ENCODE data around the gene QRICH1.

QRICH1 gene

GRCh38 chr3:48990636-48991469, 103.0 kb downstream of the QRICH1 start:
- peaks cover 7 to 36% (median 22%) of the 10 kb centered on the region in 4 donors for H3K4me1 ChIP-seq
- no peaks in the 10 kb centered on the region for H3K9me3 ChIP-seq
- no peaks in the 10 kb centered on the region for H3K27me3 ChIP-seq
- intact Hi-C loops (cut with DNase I; ENCODE audit: low total_unique reads), result no loop called here
- TF ChIP-seq CTCF (IDR thresholded peaks at IDR 0.05), result no peak
- peak overlapping the region; percentile 69 to 84 for H3K4me3 ChIP-seq
- H3K27ac ChIP-seq, result peak overlapping the region; percentile 89 to 96
- DNase-seq, result no peak
- H3K36me3 ChIP-seq, result peaks cover 0 to 29% (median 9%) of the 10 kb centered on the region in 3 donors

- no peaks in the 10 kb centered on the region for H3K9me3 ChIP-seq
- peaks cover 7 to 36% (median 22%) of the 10 kb centered on the region in 4 donors for H3K4me1 ChIP-seq
- TF ChIP-seq CTCF (IDR thresholded peaks at IDR 0.05), result peak; percentile 32 to 36
- H3K36me3 ChIP-seq, result peaks cover 0 to 29% (median 15%) of the 10 kb centered on the region in 3 donors
- DNase-seq, result peak; percentile 90 to 95
- H3K4me3 ChIP-seq, result peak within 1 kb of the TSS; percentile 69 to 84
- peak within 1 kb of the TSS; percentile 89 to 96 for H3K27ac ChIP-seq
- intact Hi-C loops (cut with DNase I; ENCODE audit: low total_unique reads), result loop anchor here (5.0 kb wide), 1 partner anchor 32 kb away; the partner anchor contains the start of gene NDUFAF3
- H3K27me3 ChIP-seq, result no peaks in the 10 kb centered on the region
These were observed 103.9 kb downstream of the QRICH1 start, which contains the start of gene P4HTM for GRCh38 chr3:48989796-48990635. Gene P4HTM (plus strand): TSS chr3:48990241. CDS start chr3:48990257, 16 bp downstream.

GRCh38 chr3:48989126-48989795, 104.6 kb downstream of the QRICH1 start:
- Histone ChIP-seq H3K27me3 (no peaks in the 10 kb centered on the region), H3K27ac (peak overlapping the region; percentile 89 to 96), H3K4me1 (peaks cover 7 to 36% (median 22%) of the 10 kb centered on the region in 4 donors), H3K9me3 (no peaks in the 10 kb centered on the region), H3K4me3 (peak overlapping the region; percentile 69 to 84), H3K36me3 (peaks cover 0 to 29% (median 23%) of the 10 kb centered on the region in 3 donors)
- intact Hi-C loops (cut with DNase I; ENCODE audit: low total_unique reads), result loop anchor here (5.0 kb wide), 1 partner anchor 33 kb away; the partner anchor contains the start of gene NDUFAF3
- DNase-seq, result no peak
- no peak for TF ChIP-seq CTCF (IDR thresholded peaks at IDR 0.05)

GRCh38 chr3:48985831-48986376, 108.0 kb downstream of the QRICH1 start:
- H3K4me1 ChIP-seq, result peaks cover 2 to 17% (median 12%) of the 10 kb centered on the region in 4 donors
- no peaks in the 10 kb centered on the region for H3K27me3 ChIP-seq
- no peak overlapping the region for H3K27ac ChIP-seq
- TF ChIP-seq CTCF (IDR thresholded peaks at IDR 0.05), result no peak
- H3K4me3 ChIP-seq, result no peak overlapping the region
- peaks cover 21 to 58% (median 54%) of the 10 kb centered on the region in 3 donors for H3K36me3 ChIP-seq
- no peaks in the 10 kb centered on the region for H3K9me3 ChIP-seq
- DNase-seq, result no peak
- intact Hi-C loops (cut with DNase I; ENCODE audit: low total_unique reads), result loop anchor here (5.0 kb wide), 1 partner anchor 36 kb away; the partner anchor contains the start of gene NDUFAF3
